GM12878 (cell line): ENCODE results near the gene FNDC11. TPM values are rescaled to one million over a fixed set of nuclear protein-coding genes. Genes with fewer than 3 reads are reported as not detected.
A peak's percentile ranks its signal among the peaks of the same experiment; 100 is the strongest.

Experiments
- ATAC-seq: fragments of 200-7000 bp; cut with Tn5 transposase; 3 replicates; pipeline ENCODE4 v1.9.1; 2020; ENCODE audit warnings: mild to moderate bottlenecking, moderate library complexity
- BruUV-seq: library from RNA; stranded (reverse); fragments of 400-500 nt; replicated peaks from 2 replicates; lab custom pipeline; 2021; lab: Mats Ljungman, UMichigan
- CTCF ChIA-PET: fragments of 300-600 bp; sonication (Branson Sonifier 250); formaldehyde crosslinking; extraction: SDS; loops from one replicate; lab custom pipeline; 2021; ENCODE audit warnings: inconsistent platforms; lab: Yijun Ruan, JAX
- POLR2A ChIA-PET: fragments of 350-600 bp; formaldehyde crosslinking; extraction: SDS; loops from one replicate; lab custom pipeline; 2021; ENCODE audit warnings: inconsistent platforms; lab: Charles Lee
- RAD21 ChIA-PET: fragments of 300-600 bp; sonication (Branson Sonifier 250); formaldehyde crosslinking; loops from one replicate; lab custom pipeline; 2023; ENCODE audit warnings: antibody characterized with exemption; ENCODE audit not compliant: unreplicated experiment; lab: Charles Lee
- SMC1A ChIA-PET: fragments of 300-600 bp; sonication (Branson Sonifier 250); formaldehyde crosslinking; loops from one replicate; lab custom pipeline; 2023; ENCODE audit not compliant: unreplicated experiment, uncharacterized antibody; lab: Charles Lee
- DNase-seq: peaks from one replicate; pipeline ENCODE4 v3.0.0-alpha.2; 2011; ENCODE audit warnings: low read depth, low spot score
- FAIRE-seq: peaks from 3 replicates; lab custom pipeline; 2011; peaks lifted over from hg19 to GRCh38; lab: Jason Lieb, UNC
- H2AFZ ChIP-seq: 2 replicates; pipeline ENCODE4 v1.6.0; 2011; ENCODE audit warnings: low read depth, low read length, control low read depth; ENCODE audit not compliant: control insufficient read depth
- H3K27ac ChIP-seq: 2 replicates; pipeline ENCODE4 v1.5.1; 2011; ENCODE audit warnings: control low read depth; ENCODE audit not compliant: control insufficient read depth, insufficient read depth
- H3K27me3 ChIP-seq, 2 experiments: replicated peaks in 1 of 2; 2 replicates each; pipeline versions ENCODE4 v1.6.0 to v1.6.1; 2011; ENCODE audit warnings: low read length in 1 of 2; ENCODE audit not compliant: control insufficient read depth in 2 of 2, insufficient read depth in 2 of 2
- H3K36me3 ChIP-seq, 2 experiments: 2 replicates each; pipeline ENCODE4 v1.5.1; 2011; ENCODE audit warnings: low read length in 1 of 2; ENCODE audit not compliant: control insufficient read depth in 2 of 2, insufficient read depth in 2 of 2
- H3K4me1 ChIP-seq: 2 replicates; pipeline ENCODE4 v1.6.1; 2011; ENCODE audit warnings: mild to moderate bottlenecking, low read length, moderate library complexity, mixed read lengths; ENCODE audit not compliant: control insufficient read depth, insufficient read depth
- H3K4me2 ChIP-seq: 2 replicates; pipeline ENCODE4 v1.6.0; 2011; ENCODE audit warnings: control low read depth; ENCODE audit not compliant: control insufficient read depth, insufficient read depth
- H3K4me3 ChIP-seq: fragments of 200-600 bp; sonication (generic); 2 replicates; pipeline ENCODE4 v1.5.1; 2016
- H3K79me2 ChIP-seq: 2 replicates; pipeline ENCODE4 v1.6.0; 2011; ENCODE audit warnings: low read length; ENCODE audit not compliant: control insufficient read depth, insufficient read depth
- H3K9ac ChIP-seq: 2 replicates; pipeline ENCODE4 v1.8.0; 2011; ENCODE audit warnings: low read length, control low read depth, mixed read lengths; ENCODE audit not compliant: control insufficient read depth, insufficient read depth
- H3K9me3 ChIP-seq: replicated peaks from 3 replicates; pipeline ENCODE4 v1.5.1; 2011; ENCODE audit warnings: mild to moderate bottlenecking, low read length; ENCODE audit not compliant: control insufficient read depth, insufficient read depth
- H4K20me1 ChIP-seq: 2 replicates; pipeline ENCODE4 v1.6.0; 2011; ENCODE audit not compliant: control insufficient read depth, insufficient read depth
- CBX3 ChIP-seq: fragments of 200-600 bp; sonication (generic); IDR thresholded peaks from 2 replicates; pipeline ENCODE4 v1.6.1; 2016; ENCODE audit warnings: low read depth, borderline replicate concordance
- CHD1 ChIP-seq: IDR thresholded peaks from 2 replicates; pipeline ENCODE4 v1.6.1; 2012; ENCODE audit warnings: low read depth, low read length, improper control_type of control experiment
- JUNB ChIP-seq: IDR thresholded peaks from 2 replicates; pipeline ENCODE4 v1.6.1; 2016; ENCODE audit warnings: antibody characterized with exemption, mild to moderate bottlenecking
- NBN ChIP-seq: fragments of 450-650 bp; IDR thresholded peaks from 2 replicates; pipeline ENCODE4 v1.6.1; 2016
- RB1 ChIP-seq: fragments of 450-650 bp; formaldehyde crosslinking; IDR thresholded peaks from 2 replicates; pipeline ENCODE4 v1.6.1; 2017; ENCODE audit warnings: mild to moderate bottlenecking, borderline replicate concordance
- SMAD5 ChIP-seq: IDR thresholded peaks from 2 replicates; pipeline ENCODE4 v1.6.1; 2016; ENCODE audit warnings: antibody characterized with exemption, low read depth
- STAT1 ChIP-seq: fragments of 450-650 bp; conservative IDR thresholded peaks from 2 replicates; pipeline ENCODE4 v1.6.1; 2014; ENCODE audit warnings: antibody characterized with exemption, mild to moderate bottlenecking
- TARDBP ChIP-seq: IDR thresholded peaks from 2 replicates; pipeline ENCODE4 v1.6.1; 2016; ENCODE audit warnings: borderline replicate concordance
- ZZZ3 ChIP-seq: IDR thresholded peaks from 2 replicates; pipeline ENCODE4 v1.6.1; 2011; ENCODE audit warnings: low read depth; ENCODE audit not compliant: control insufficient read depth, insufficient read length
- WGBS: methylation state at CpG from one replicate; pipeline ENCODE4 v1.1.6; 2016; ENCODE audit warnings: low lambda C conversion rate; ENCODE audit not compliant: insufficient replicate concordance, insufficient coverage; ENCODE audit errors: missing lambda C conversion rate; 5-methylcytosine and 5-hydroxymethylcytosine counted together
- in situ Hi-C: fragments of 300-500 bp; cut with MboI; formaldehyde crosslinking; loops from 9 replicates; pipeline ENCODE4 v1.14.3; 2018; ENCODE audit warnings: mixed read lengths
- intact Hi-C: fragments of 100-400 bp; cut with micrococcal nuclease; formaldehyde crosslinking; loops from one replicate; pipeline ENCODE4 v1.14.2; 2022; ENCODE audit not compliant: unreplicated experiment
- polyA plus RNA-seq, 11 experiments: library from polyadenylated mRNA; depleted of rRNA in 4 of 11; unstranded in 6 of 11; stranded (reverse) in 5 of 11; fragments of >200 nt; fragmentation: Nextera tagmentation in 4 of 11; fragmentation: Illumina TruSeq in 1 of 11; extraction: Ambion mirVana in 4 of 11; extraction: Trizol in 1 of 11; gene quantifications; 1 replicate in 1 of 11; 2 replicates in 10 of 11; pipeline versions ENCODE4 v1.2.1 to v1.2.3, GENCODE V29; 2011 to 2016; ENCODE audit warnings: inconsistent platforms in 2 of 11, missing spikeins in 2 of 11, low read depth in 1 of 11
- total RNA-seq, 4 experiments: library from RNA; depleted of rRNA in 3 of 4; stranded (reverse); fragments of >200 nt in 3 of 4; fragmentation: Illumina TruSeq in 1 of 4; extraction: Trizol in 1 of 4; gene quantifications; 2 replicates each; pipeline versions ENCODE4 v1.2.1 to v1.2.3, GENCODE V29; 2013 to 2021
- TF ChIP-seq, protein P1 (sequence below): IDR thresholded peaks from 2 replicates; pipeline ENCODE4 v1.6.1; 2012; ENCODE audit warnings: improper control_type of control experiment, low read depth, low read length; ENCODE audit not compliant: insufficient replicate concordance

Gene FNDC11
- total and polyA plus RNA-seq, 10 of the 15 experiments (the other 5 are each of a cell fraction or from before 2014, with no cell fraction given): 0.09 to 0.72 (median 0.34) TPM; not detected in 2

DNA sequence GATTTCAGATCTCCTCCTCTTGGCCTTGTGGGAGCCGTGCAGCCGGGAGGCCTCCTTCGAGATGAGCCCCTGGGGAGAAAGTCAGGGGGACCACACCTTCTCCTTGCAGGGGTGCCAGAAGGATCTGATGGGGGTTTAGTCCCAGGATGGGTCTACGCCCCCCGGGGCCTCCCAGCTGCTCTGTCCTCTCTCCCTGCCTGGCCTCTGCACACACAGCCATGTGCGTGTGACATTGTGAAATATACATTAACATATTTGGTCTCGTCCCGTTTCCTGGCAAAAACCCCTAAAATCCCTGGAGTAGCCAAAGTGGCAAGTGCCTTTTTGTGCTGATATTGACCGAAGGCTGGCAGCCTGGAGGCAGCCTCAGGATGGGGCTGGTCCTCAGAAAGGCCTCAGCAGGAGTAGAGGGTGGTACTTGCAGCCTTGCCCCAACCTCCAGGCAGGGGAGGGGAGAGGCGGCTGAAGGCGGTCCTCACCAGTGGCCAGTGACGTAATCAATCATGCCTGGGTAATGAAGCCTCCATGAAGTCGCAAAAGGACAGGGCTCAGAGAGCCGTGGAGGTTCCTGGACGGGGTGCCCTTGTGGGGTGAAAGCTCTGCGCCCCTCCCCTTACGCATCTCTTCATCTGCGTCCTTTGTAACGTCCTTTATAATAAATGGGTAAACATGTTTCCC, 25.2 kb downstream of the FNDC11 start:
- TF ChIP-seq CHD1: no peak
- TF ChIP-seq ZZZ3: no peak
- TF ChIP-seq, protein P1, sequence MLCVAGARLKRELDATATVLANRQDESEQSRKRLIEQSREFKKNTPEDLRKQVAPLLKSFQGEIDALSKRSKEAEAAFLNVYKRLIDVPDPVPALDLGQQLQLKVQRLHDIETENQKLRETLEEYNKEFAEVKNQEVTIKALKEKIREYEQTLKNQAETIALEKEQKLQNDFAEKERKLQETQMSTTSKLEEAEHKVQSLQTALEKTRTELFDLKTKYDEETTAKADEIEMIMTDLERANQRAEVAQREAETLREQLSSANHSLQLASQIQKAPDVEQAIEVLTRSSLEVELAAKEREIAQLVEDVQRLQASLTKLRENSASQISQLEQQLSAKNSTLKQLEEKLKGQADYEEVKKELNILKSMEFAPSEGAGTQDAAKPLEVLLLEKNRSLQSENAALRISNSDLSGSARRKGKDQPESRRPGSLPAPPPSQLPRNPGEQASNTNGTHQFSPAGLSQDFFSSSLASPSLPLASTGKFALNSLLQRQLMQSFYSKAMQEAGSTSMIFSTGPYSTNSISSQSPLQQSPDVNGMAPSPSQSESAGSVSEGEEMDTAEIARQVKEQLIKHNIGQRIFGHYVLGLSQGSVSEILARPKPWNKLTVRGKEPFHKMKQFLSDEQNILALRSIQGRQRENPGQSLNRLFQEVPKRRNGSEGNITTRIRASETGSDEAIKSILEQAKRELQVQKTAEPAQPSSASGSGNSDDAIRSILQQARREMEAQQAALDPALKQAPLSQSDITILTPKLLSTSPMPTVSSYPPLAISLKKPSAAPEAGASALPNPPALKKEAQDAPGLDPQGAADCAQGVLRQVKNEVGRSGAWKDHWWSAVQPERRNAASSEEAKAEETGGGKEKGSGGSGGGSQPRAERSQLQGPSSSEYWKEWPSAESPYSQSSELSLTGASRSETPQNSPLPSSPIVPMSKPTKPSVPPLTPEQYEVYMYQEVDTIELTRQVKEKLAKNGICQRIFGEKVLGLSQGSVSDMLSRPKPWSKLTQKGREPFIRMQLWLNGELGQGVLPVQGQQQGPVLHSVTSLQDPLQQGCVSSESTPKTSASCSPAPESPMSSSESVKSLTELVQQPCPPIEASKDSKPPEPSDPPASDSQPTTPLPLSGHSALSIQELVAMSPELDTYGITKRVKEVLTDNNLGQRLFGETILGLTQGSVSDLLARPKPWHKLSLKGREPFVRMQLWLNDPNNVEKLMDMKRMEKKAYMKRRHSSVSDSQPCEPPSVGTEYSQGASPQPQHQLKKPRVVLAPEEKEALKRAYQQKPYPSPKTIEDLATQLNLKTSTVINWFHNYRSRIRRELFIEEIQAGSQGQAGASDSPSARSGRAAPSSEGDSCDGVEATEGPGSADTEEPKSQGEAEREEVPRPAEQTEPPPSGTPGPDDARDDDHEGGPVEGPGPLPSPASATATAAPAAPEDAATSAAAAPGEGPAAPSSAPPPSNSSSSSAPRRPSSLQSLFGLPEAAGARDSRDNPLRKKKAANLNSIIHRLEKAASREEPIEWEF: no peak
- no peak for TF ChIP-seq SMAD5
- TF ChIP-seq CBX3: no peak
- no peak for TF ChIP-seq TARDBP
- no peak for TF ChIP-seq NBN
- no peak for TF ChIP-seq STAT1
- TF ChIP-seq RB1: no peak
- TF ChIP-seq JUNB: no peak
- Histone ChIP-seq H4K20me1 (no peaks in the 10 kb centered on the region; the same call in 1 of the 2 replicates), H3K27ac (no peak overlapping the region), H2AFZ (no peak overlapping the region), H3K79me2 (no peaks in the 10 kb centered on the region), H3K27me3 (no peaks in the 10 kb centered on the region), H3K9ac (no peak overlapping the region), H3K36me3 (no peaks in the 10 kb centered on the region), H3K9me3 (no peaks in the 10 kb centered on the region), H3K4me1 (peaks cover 5% of the 10 kb centered on the region), H3K4me3 (no peak overlapping the region), H3K4me2 (no peak overlapping the region)
- CTCF ChIA-PET: interaction anchor here (2.4 to 3.6 kb wide), 3 partner anchors 23 to 62 kb away, joined by 7 to 24 read pairs (median 10); partner anchors contain the start of gene PTK6
- POLR2A ChIA-PET: no interaction called here
- 43% methylated on average over 19 of the region's 19 CpGs for WGBS
- peak; percentile 7; the same call in 1 of the 3 replicates for ATAC-seq
- no TSS peak for BruUV-seq
- intact Hi-C loops (loop anchor here (2.0 kb wide), 1 partner anchor 40 kb away; no protein-coding TSS in a partner anchor), in situ Hi-C loops (no loop called here)
- RAD21 ChIA-PET: interaction anchor here (2.3 kb wide), 1 partner anchor 41 kb away, joined by 15 read pairs; the partner anchor contains the start of gene PTK6
- DNase-seq: no peak
- SMC1A ChIA-PET: interaction anchor here (1.3 to 2.7 kb wide), 2 partner anchors 23 to 41 kb away, joined by 3 to 11 read pairs; no protein-coding TSS in a partner anchor
- no peak for FAIRE-seq
